ENCODE measurements around the gene RNF183.

The RNF183 gene

GRCh38 chr9:113307396-113307975, 4.3 kb upstream of the RNF183 start:
- Histone ChIP-seq H3K4me2 (ENCODE audit: low read depth, low read length, poor library complexity, severe bottlenecking) (no peak overlapping the region), H3K4me3 (ENCODE audit: insufficient read depth, low read length, poor library complexity, severe bottlenecking) (no peak overlapping the region), H3K9me2 (replicated peaks; ENCODE audit: insufficient read depth, low read length) (no peaks in the 10 kb centered on the region), H3K27ac (ENCODE audit: low read depth, low read length) (no peak overlapping the region), H3K27me3 (ENCODE audit: low read length) (no peaks in the 10 kb centered on the region), H3K36me3 (ENCODE audit: low read length) (no peaks in the 10 kb centered on the region), H4K20me1 (ENCODE audit: low read depth, low read length) (no peaks in the 10 kb centered on the region), H3K9me3 (ENCODE audit: insufficient read depth, low read length) (no peaks in the 10 kb centered on the region), H3K79me2 (ENCODE audit: insufficient read depth, low read length) (no peaks in the 10 kb centered on the region), H3K9ac (ENCODE audit: low read length) (no peak overlapping the region), H2AFZ (ENCODE audit: low read depth, low read length, severe bottlenecking) (no peak overlapping the region), H3F3A (ENCODE audit: insufficient read depth) (no peaks in the 10 kb centered on the region)
- no peak for TF ChIP-seq EZH2phosphoT487 (conservative IDR thresholded peaks at IDR 0.05; ENCODE audit: low read length)

- Histone ChIP-seq H3K4me2 (ENCODE audit: low read depth, low read length, poor library complexity, severe bottlenecking) (no peak overlapping the region), H3K4me3 (ENCODE audit: insufficient read depth, low read length, poor library complexity, severe bottlenecking) (no peak overlapping the region), H2AFZ (ENCODE audit: low read depth, low read length, severe bottlenecking) (no peak overlapping the region), H3K27me3 (ENCODE audit: low read length) (no peaks in the 10 kb centered on the region), H3K9ac (ENCODE audit: low read length) (no peak overlapping the region), H3K9me3 (ENCODE audit: insufficient read depth, low read length) (no peaks in the 10 kb centered on the region), H3K36me3 (ENCODE audit: low read length) (no peaks in the 10 kb centered on the region), H4K20me1 (ENCODE audit: low read depth, low read length) (no peaks in the 10 kb centered on the region), H3K9me2 (replicated peaks; ENCODE audit: insufficient read depth, low read length) (no peaks in the 10 kb centered on the region), H3K27ac (ENCODE audit: low read depth, low read length) (no peak overlapping the region), H3F3A (ENCODE audit: insufficient read depth) (no peaks in the 10 kb centered on the region), H3K79me2 (ENCODE audit: insufficient read depth, low read length) (no peaks in the 10 kb centered on the region)
- no peak for TF ChIP-seq EZH2phosphoT487 (conservative IDR thresholded peaks at IDR 0.05; ENCODE audit: low read length)
- TF ChIP-seq, protein P1, sequence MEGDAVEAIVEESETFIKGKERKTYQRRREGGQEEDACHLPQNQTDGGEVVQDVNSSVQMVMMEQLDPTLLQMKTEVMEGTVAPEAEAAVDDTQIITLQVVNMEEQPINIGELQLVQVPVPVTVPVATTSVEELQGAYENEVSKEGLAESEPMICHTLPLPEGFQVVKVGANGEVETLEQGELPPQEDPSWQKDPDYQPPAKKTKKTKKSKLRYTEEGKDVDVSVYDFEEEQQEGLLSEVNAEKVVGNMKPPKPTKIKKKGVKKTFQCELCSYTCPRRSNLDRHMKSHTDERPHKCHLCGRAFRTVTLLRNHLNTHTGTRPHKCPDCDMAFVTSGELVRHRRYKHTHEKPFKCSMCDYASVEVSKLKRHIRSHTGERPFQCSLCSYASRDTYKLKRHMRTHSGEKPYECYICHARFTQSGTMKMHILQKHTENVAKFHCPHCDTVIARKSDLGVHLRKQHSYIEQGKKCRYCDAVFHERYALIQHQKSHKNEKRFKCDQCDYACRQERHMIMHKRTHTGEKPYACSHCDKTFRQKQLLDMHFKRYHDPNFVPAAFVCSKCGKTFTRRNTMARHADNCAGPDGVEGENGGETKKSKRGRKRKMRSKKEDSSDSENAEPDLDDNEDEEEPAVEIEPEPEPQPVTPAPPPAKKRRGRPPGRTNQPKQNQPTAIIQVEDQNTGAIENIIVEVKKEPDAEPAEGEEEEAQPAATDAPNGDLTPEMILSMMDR (IDR thresholded peaks at IDR 0.05; ENCODE audit: insufficient read depth, low read length, poor library complexity, severe bottlenecking), result no peak
These were observed 3.4 kb upstream of the RNF183 start for GRCh38 chr9:113306566-113306965.

DNA sequence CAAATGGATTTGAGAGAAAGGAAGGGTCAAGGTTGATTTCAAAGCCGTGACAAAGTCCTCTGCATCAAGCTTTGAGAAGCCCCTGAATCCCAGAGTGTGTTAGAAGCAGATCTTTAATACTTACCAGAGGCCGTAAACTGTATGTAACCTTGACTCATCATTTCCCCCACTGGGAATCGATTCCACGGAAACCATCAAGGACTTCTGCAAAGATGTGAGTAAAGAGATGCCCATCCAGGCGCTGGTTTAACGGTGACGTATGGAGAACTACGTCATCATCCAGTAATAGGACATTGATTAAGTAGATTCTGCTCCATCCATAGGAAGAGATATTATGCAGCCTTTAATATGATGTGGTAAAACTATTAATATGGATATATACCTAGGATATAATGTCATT, 1.6 kb downstream of the RNF183 start:
- Histone ChIP-seq H3F3A (ENCODE audit: insufficient read depth) (no peaks in the 10 kb centered on the region), H3K9me3 (ENCODE audit: insufficient read depth, low read length) (no peaks in the 10 kb centered on the region), H3K79me2 (ENCODE audit: insufficient read depth, low read length) (no peaks in the 10 kb centered on the region), H4K20me1 (ENCODE audit: low read depth, low read length) (no peaks in the 10 kb centered on the region), H3K9ac (ENCODE audit: low read length) (no peak overlapping the region), H3K9me2 (replicated peaks; ENCODE audit: insufficient read depth, low read length) (no peaks in the 10 kb centered on the region), H2AFZ (ENCODE audit: low read depth, low read length, severe bottlenecking) (no peak overlapping the region), H3K4me2 (ENCODE audit: low read depth, low read length, poor library complexity, severe bottlenecking) (no peak overlapping the region), H3K4me3 (ENCODE audit: insufficient read depth, low read length, poor library complexity, severe bottlenecking) (no peak overlapping the region), H3K36me3 (ENCODE audit: low read length) (no peaks in the 10 kb centered on the region), H3K27ac (ENCODE audit: low read depth, low read length) (no peak overlapping the region), H3K27me3 (ENCODE audit: low read length) (no peaks in the 10 kb centered on the region)
- no peak for TF ChIP-seq EZH2phosphoT487 (conservative IDR thresholded peaks at IDR 0.05; ENCODE audit: low read length)
- TF ChIP-seq, protein P1 (IDR thresholded peaks at IDR 0.05; ENCODE audit: insufficient read depth, low read length, poor library complexity, severe bottlenecking), result no peak

DNA sequence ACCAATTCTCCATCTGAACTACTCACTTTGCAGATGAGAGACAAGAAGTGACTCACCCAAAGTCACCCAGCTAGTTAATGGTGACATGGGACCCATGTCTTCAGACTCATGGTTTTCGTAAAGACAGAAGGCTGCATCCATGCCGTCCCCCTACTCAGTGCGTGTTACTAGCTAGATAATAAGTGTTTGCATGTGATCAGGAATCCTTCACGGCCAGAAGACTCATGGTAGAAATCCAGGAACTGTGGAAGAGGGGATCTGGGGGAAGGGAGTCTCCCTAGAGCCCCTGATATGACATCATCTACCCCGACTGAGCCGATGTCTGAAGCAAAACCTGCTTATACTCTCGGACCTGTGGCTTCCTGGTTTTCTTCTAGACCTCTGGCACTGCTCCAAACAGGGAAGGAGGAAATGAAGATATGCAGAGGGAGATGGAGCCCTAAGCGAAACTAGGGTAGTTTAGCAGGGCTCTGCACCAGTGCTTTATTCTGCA, 3.3 kb downstream of the RNF183 start:
- H3K9me2 ChIP-seq (replicated peaks; ENCODE audit: insufficient read depth, low read length), result no peaks in the 10 kb centered on the region
- no peaks in the 10 kb centered on the region for H3F3A ChIP-seq (ENCODE audit: insufficient read depth)
- no peaks in the 10 kb centered on the region for H3K36me3 ChIP-seq (ENCODE audit: low read length)
- H3K27ac ChIP-seq (ENCODE audit: low read depth, low read length), result no peak overlapping the region
- H3K79me2 ChIP-seq (ENCODE audit: insufficient read depth, low read length), result no peaks in the 10 kb centered on the region
- TF ChIP-seq, protein P1 (IDR thresholded peaks at IDR 0.05; ENCODE audit: insufficient read depth, low read length, poor library complexity, severe bottlenecking), result no peak
- TF ChIP-seq EZH2phosphoT487 (conservative IDR thresholded peaks at IDR 0.05; ENCODE audit: low read length), result no peak
- H3K9ac ChIP-seq (ENCODE audit: low read length), result no peak overlapping the region
- H4K20me1 ChIP-seq (ENCODE audit: low read depth, low read length), result no peaks in the 10 kb centered on the region
- no peak overlapping the region for H2AFZ ChIP-seq (ENCODE audit: low read depth, low read length, severe bottlenecking)
- no peak overlapping the region for H3K4me2 ChIP-seq (ENCODE audit: low read depth, low read length, poor library complexity, severe bottlenecking)
- no peak overlapping the region for H3K4me3 ChIP-seq (ENCODE audit: insufficient read depth, low read length, poor library complexity, severe bottlenecking)
- H3K9me3 ChIP-seq (ENCODE audit: insufficient read depth, low read length), result no peaks in the 10 kb centered on the region
- H3K27me3 ChIP-seq (ENCODE audit: low read length), result no peaks in the 10 kb centered on the region
